Natural killer cell treated with Interleukin-12 subunit alpha and Interleukin-12 subunit beta and Interleukin-15 and Interleukin-18, amount 100 ng/mL, for 72 hours (primary cell): ENCODE results near the gene OGFRL1. TPM values are rescaled to one million over a fixed set of nuclear protein-coding genes. Genes with fewer than 3 reads are reported as not detected.
A peak's percentile ranks its signal among the peaks of the same experiment; 100 is the strongest.
"Not testable (repeated sequence)": the region's sequence is repeated elsewhere in the genome, so short reads cannot be mapped to it uniquely, and the experiment has no call there.

ENCODE experiments used
- ATAC-seq, 2 donors: fragments of 150-1000 bp; cut with Tn5 transposase in 1 of 2; sonication (Bioruptor Pico), chemical (Tn5 transposase) in 1 of 2; 2 replicates each; pipeline ENCODE4 v1.10.0; 2021
- DNase-seq: peaks from one replicate; pipeline ENCODE4 v3.0.0; 2022; ENCODE audit warnings: low spot score
- H3K27ac Mint-ChIP-seq, 2 donors: 1 replicate in 1 of 2; 2 replicates in 1 of 2; pipeline ENCODE4 v1.8.0; 2022; ENCODE audit warnings: mixed read lengths in 2 of 2, mild to moderate bottlenecking in 1 of 2, moderate library complexity in 1 of 2
- H3K27me3 Mint-ChIP-seq, 2 donors: 1 replicate in 1 of 2; 2 replicates in 1 of 2; pipeline ENCODE4 v1.8.0; 2022; ENCODE audit warnings: mixed read lengths in 2 of 2
- H3K36me3 Mint-ChIP-seq: one replicate; pipeline ENCODE4 v1.8.0; 2022; ENCODE audit warnings: mixed read lengths
- H3K4me1 Mint-ChIP-seq, 2 donors: 1 replicate in 1 of 2; 2 replicates in 1 of 2; pipeline ENCODE4 v1.8.0; 2022; ENCODE audit warnings: low read depth in 2 of 2, mixed read lengths in 2 of 2, mild to moderate bottlenecking in 1 of 2
- H3K4me3 Mint-ChIP-seq: one replicate; pipeline ENCODE4 v1.8.0; 2022; ENCODE audit warnings: mixed read lengths
- H3K9me3 Mint-ChIP-seq: 2 replicates; pipeline ENCODE4 v1.8.0; 2022; ENCODE audit warnings: mixed read lengths
- total RNA-seq, 2 donors: library from RNA; stranded (reverse); gene quantifications; one replicate each; pipeline ENCODE4 v1.2.3, GENCODE V29; 2022

OGFRL1 gene
- total RNA-seq, 2 donors from 2014 or later = 9.0 to 9.1 TPM

- DNase-seq (no peak), ATAC-seq (no peak)
- Mint-ChIP-seq H3K9me3 (no peaks in the 10 kb centered on the region), H3K27ac (no peak overlapping the region), H3K36me3 (no peaks in the 10 kb centered on the region), H3K4me1 (no peaks in the 10 kb centered on the region), H3K4me3 (no peak overlapping the region), H3K27me3 (peaks cover 9 to 22% of the 10 kb centered on the region in 2 donors)
Observed at GRCh38 chr6:71262914-71263313, 25.7 kb upstream of the OGFRL1 start.

GRCh38 chr6:71266392-71266791 lies 22.2 kb upstream of the OGFRL1 start:
- H3K27ac Mint-ChIP-seq, H3K4me1 Mint-ChIP-seq, H3K4me3 Mint-ChIP-seq, H3K9me3 Mint-ChIP-seq, H3K36me3 Mint-ChIP-seq, ATAC-seq, DNase-seq: not testable (repeated sequence)
- H3K27me3 Mint-ChIP-seq = peaks cover 14 to 49% of the 10 kb centered on the region in 2 donors

GRCh38 chr6:71268735-71269437 lies 19.7 kb upstream of the OGFRL1 start:
- Mint-ChIP-seq H3K4me3 (no peak overlapping the region), H3K36me3 (peaks cover 5% of the 10 kb centered on the region), H3K27ac (peak overlapping the region in 1 of 2 donors; percentile 28), H3K27me3 (peaks cover 11 to 43% of the 10 kb centered on the region in 2 donors), H3K4me1 (peaks cover 0 to 2% of the 10 kb centered on the region in 2 donors), H3K9me3 (no peaks in the 10 kb centered on the region)
- DNase-seq (no peak), ATAC-seq (no peak)

GRCh38 chr6:71277926-71278600 lies 10.5 kb upstream of the OGFRL1 start:
- no peak overlapping the region for H3K27ac Mint-ChIP-seq
- H3K4me1 Mint-ChIP-seq = no peaks in the 10 kb centered on the region
- no peaks in the 10 kb centered on the region for H3K9me3 Mint-ChIP-seq
- no peak overlapping the region for H3K4me3 Mint-ChIP-seq
- no peaks in the 10 kb centered on the region for H3K36me3 Mint-ChIP-seq
- ATAC-seq (no peak), DNase-seq (no peak)
- H3K27me3 Mint-ChIP-seq = peaks cover 0 to 12% of the 10 kb centered on the region in 2 donors

GRCh38 chr6:71279321-71279720 lies 9.3 kb upstream of the OGFRL1 start:
- ATAC-seq (no peak), DNase-seq (no peak)
- Mint-ChIP-seq H3K4me3 (no peak overlapping the region), H3K27me3 (peaks cover 0 to 12% of the 10 kb centered on the region in 2 donors), H3K4me1 (no peaks in the 10 kb centered on the region), H3K9me3 (no peaks in the 10 kb centered on the region), H3K36me3 (no peaks in the 10 kb centered on the region), H3K27ac (no peak overlapping the region)

GRCh38 chr6:71279740-71280139 lies 8.9 kb upstream of the OGFRL1 start:
- H3K4me1 Mint-ChIP-seq = no peaks in the 10 kb centered on the region
- no peaks in the 10 kb centered on the region for H3K36me3 Mint-ChIP-seq
- H3K27ac Mint-ChIP-seq = no peak overlapping the region
- DNase-seq (no peak), ATAC-seq (peak in 1 of 2 donors; percentile 52)
- no peaks in the 10 kb centered on the region for H3K9me3 Mint-ChIP-seq
- no peak overlapping the region for H3K4me3 Mint-ChIP-seq
- H3K27me3 Mint-ChIP-seq = peaks cover 0 to 12% of the 10 kb centered on the region in 2 donors

GRCh38 chr6:71280701-71281100 lies 7.9 kb upstream of the OGFRL1 start:
- no peaks in the 10 kb centered on the region for H3K4me1 Mint-ChIP-seq
- H3K4me3 Mint-ChIP-seq = no peak overlapping the region
- ATAC-seq = no peak
- H3K27ac Mint-ChIP-seq = no peak overlapping the region
- no peak for DNase-seq
- H3K27me3 Mint-ChIP-seq = peaks cover 0 to 10% of the 10 kb centered on the region in 2 donors
- H3K9me3 Mint-ChIP-seq = no peaks in the 10 kb centered on the region
- no peaks in the 10 kb centered on the region for H3K36me3 Mint-ChIP-seq

GRCh38 chr6:71284785-71285184 lies 3.8 kb upstream of the OGFRL1 start:
- no peak for ATAC-seq
- peaks cover 15 to 20% of the 10 kb centered on the region in 2 donors for H3K4me1 Mint-ChIP-seq
- no peak overlapping the region for H3K4me3 Mint-ChIP-seq
- no peaks in the 10 kb centered on the region for H3K9me3 Mint-ChIP-seq
- peaks cover 0 to 3% of the 10 kb centered on the region in 2 donors for H3K27me3 Mint-ChIP-seq
- no peaks in the 10 kb centered on the region for H3K36me3 Mint-ChIP-seq
- no peak overlapping the region for H3K27ac Mint-ChIP-seq
- no peak for DNase-seq

- no peaks in the 10 kb centered on the region for H3K36me3 Mint-ChIP-seq
- no peak for DNase-seq
- H3K4me1 Mint-ChIP-seq = peaks cover 34 to 43% of the 10 kb centered on the region in 2 donors
- H3K27me3 Mint-ChIP-seq = no peaks in the 10 kb centered on the region
- peak overlapping the region; percentile 86 for H3K4me3 Mint-ChIP-seq
- H3K9me3 Mint-ChIP-seq = no peaks in the 10 kb centered on the region
- no peak for ATAC-seq
- H3K27ac Mint-ChIP-seq = peak overlapping the region in 1 of 2 donors; percentile 63
Observed at GRCh38 chr6:71287038-71287437, 1.6 kb upstream of the OGFRL1 start.

GRCh38 chr6:71287926-71288227 lies 734 bp upstream of the OGFRL1 start:
- Mint-ChIP-seq H3K4me3 (peak overlapping the region; percentile 86), H3K27ac (peak overlapping the region; percentile 63 to 75), H3K36me3 (no peaks in the 10 kb centered on the region), H3K4me1 (peaks cover 37 to 47% of the 10 kb centered on the region in 2 donors), H3K27me3 (no peaks in the 10 kb centered on the region), H3K9me3 (no peaks in the 10 kb centered on the region)
- DNase-seq (no peak), ATAC-seq (no peak)

- Mint-ChIP-seq H3K4me1 (peaks cover 40 to 53% of the 10 kb centered on the region in 2 donors), H3K27ac (peak overlapping the region; percentile 61 to 84), H3K27me3 (no peaks in the 10 kb centered on the region), H3K9me3 (no peaks in the 10 kb centered on the region), H3K4me3 (peak overlapping the region; percentile 56), H3K36me3 (peaks cover 9% of the 10 kb centered on the region)
- peak; percentile 22 to 49 for ATAC-seq
- no peak for DNase-seq
Observed at GRCh38 chr6:71289039-71289801, 609 bp downstream of the OGFRL1 start.

- Mint-ChIP-seq H3K9me3 (no peaks in the 10 kb centered on the region), H3K27me3 (no peaks in the 10 kb centered on the region), H3K27ac (peak overlapping the region; percentile 61 to 84), H3K36me3 (peaks cover 13% of the 10 kb centered on the region), H3K4me1 (peaks cover 42 to 53% of the 10 kb centered on the region in 2 donors), H3K4me3 (peak overlapping the region; percentile 56)
- no peak for ATAC-seq
- DNase-seq = no peak
Observed at GRCh38 chr6:71289802-71290175, 1.2 kb downstream of the OGFRL1 start.

- peaks cover 42 to 53% of the 10 kb centered on the region in 2 donors for H3K4me1 Mint-ChIP-seq
- H3K36me3 Mint-ChIP-seq = peaks cover 13% of the 10 kb centered on the region
- DNase-seq (no peak), ATAC-seq (no peak)
- H3K4me3 Mint-ChIP-seq = peak overlapping the region; percentile 56
- peak overlapping the region; percentile 58 to 61 for H3K27ac Mint-ChIP-seq
- H3K27me3 Mint-ChIP-seq = no peaks in the 10 kb centered on the region
- no peaks in the 10 kb centered on the region for H3K9me3 Mint-ChIP-seq
Observed at GRCh38 chr6:71290611-71291010, 2.0 kb downstream of the OGFRL1 start.

- DNase-seq (no peak), ATAC-seq (peak; percentile 36 to 41)
- Mint-ChIP-seq H3K27me3 (no peaks in the 10 kb centered on the region), H3K36me3 (peaks cover 17% of the 10 kb centered on the region), H3K9me3 (no peaks in the 10 kb centered on the region), H3K4me1 (peaks cover 42 to 48% of the 10 kb centered on the region in 2 donors), H3K4me3 (peak overlapping the region; percentile 56), H3K27ac (peak overlapping the region; percentile 58 to 61)
Observed at GRCh38 chr6:71292001-71292400, 3.4 kb downstream of the OGFRL1 start.
